Right lobe of liver (tissue), 4 donors: ENCODE measurements around the gene FIP1L1.

Source experiments
- POLR2A ChIP-seq: fragments of 450-650 bp; IDR thresholded peaks from one replicate; pipeline ENCODE4 v1.6.1; 2017; ENCODE audit warnings: antibody characterized with exemption, mild to moderate bottlenecking
- TF ChIP-seq, protein P1 (sequence below), 4 donors: fragments of 200-600 bp in 3 of 4; fragments of 450-650 bp in 1 of 4; IDR thresholded peaks; one replicate each; pipeline versions ENCODE4 v1.5.1 to v1.8.0; 2016 to 2022; ENCODE audit warnings: antibody characterized with exemption in 4 of 4, mild to moderate bottlenecking in 2 of 4
- donor health status: DM: no; HTN: no; CAD: no.
- donor health status: DM: no; HTN: no; CAD: no.
- donor health status: DM: no; HTN: yes; CAD: no.

- TF ChIP-seq, protein P1, sequence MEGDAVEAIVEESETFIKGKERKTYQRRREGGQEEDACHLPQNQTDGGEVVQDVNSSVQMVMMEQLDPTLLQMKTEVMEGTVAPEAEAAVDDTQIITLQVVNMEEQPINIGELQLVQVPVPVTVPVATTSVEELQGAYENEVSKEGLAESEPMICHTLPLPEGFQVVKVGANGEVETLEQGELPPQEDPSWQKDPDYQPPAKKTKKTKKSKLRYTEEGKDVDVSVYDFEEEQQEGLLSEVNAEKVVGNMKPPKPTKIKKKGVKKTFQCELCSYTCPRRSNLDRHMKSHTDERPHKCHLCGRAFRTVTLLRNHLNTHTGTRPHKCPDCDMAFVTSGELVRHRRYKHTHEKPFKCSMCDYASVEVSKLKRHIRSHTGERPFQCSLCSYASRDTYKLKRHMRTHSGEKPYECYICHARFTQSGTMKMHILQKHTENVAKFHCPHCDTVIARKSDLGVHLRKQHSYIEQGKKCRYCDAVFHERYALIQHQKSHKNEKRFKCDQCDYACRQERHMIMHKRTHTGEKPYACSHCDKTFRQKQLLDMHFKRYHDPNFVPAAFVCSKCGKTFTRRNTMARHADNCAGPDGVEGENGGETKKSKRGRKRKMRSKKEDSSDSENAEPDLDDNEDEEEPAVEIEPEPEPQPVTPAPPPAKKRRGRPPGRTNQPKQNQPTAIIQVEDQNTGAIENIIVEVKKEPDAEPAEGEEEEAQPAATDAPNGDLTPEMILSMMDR (IDR thresholded peaks at IDR 0.05): no peak
- TF ChIP-seq POLR2A: no peak
Measured at GRCh38 chr4:53500546-53500945, 123.1 kb downstream of the FIP1L1 start.
